HG02798 (cell line): ENCODE measurements around the gene PKN3.
"Not testable (repeated sequence)": the region's sequence is repeated elsewhere in the genome, so short reads cannot be mapped to it uniquely, and the experiment has no call there.

Experiments
- ATAC-seq: cut with Tn5 transposase; IDR thresholded peaks from one replicate; pipeline ENCODE4 v1.9.1; 2021; ENCODE audit warnings: mild to moderate bottlenecking; ENCODE audit not compliant: unreplicated experiment, poor library complexity

Gene PKN3

DNA sequence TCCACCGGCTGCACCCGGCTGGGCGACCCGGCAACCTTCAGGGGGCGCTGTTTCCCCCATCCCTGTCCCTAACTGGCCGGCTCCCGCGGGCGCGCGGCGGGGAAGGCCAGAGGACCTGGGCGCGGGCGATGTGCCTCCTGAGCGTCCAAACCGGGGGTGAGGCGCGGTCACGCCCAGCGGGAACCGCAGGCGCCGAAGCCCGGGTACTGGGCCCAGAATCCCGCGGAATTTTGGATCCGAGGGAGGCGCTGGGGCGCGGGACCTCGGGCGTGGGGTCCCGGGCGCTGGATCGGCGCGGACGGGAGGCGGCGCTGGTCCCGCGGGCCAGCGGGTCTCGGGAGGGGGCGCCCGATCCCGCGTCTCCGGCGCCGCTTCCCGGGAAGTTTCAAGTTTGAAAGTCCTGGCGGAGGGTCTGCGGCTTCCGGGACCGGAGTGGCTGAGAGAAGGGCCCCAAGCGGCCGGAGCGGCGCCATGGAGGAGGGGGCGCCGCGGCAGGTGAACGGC lies at the start of gene PKN3:
TSS of gene PKN3 (plus strand) at position 59 of the 504 bp plus-strand sequence. CDS start at position 472, 413 bp downstream.
- peak; percentile 82 for ATAC-seq

DNA sequence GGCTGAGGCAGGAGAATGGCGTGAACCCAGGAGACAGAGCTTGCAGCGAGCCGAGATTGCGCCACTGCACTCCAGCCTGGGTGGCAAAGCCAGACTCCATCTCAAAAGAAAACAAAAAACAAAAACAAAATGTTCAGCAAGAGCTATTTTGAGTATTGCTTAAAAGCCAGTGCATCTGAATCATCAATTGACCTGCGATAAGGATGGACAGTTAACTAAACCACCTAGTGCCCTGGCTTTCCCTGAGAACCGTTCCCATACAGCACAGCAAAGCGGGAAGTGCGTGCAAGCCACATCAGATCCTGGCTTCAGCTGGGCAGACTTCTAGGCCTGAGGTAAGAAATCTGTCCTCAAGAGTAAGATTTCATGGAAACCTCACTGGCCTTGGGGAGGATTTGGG lies 48.4 kb upstream of the PKN3 start:
- ATAC-seq: no peak

DNA sequence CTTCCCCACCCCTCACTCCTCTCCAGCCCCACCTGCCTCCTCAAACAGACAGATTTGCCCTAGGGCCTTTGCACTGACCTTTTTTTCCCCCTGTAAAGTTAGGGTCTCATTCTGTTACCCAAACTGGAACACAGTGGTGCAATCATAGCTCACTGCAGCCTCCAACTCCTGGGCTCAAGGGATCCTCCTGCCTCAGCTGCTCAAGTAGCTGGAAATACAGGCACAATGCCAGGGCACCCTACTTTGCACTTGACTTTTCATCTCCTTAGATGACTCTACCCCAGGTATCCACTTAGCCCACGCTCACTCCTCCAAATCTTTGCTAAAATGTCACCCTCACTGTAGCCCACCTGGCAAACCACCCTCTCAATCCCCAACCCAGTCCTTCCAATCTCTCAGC lies 47.8 kb upstream of the PKN3 start:
- ATAC-seq: no peak

DNA sequence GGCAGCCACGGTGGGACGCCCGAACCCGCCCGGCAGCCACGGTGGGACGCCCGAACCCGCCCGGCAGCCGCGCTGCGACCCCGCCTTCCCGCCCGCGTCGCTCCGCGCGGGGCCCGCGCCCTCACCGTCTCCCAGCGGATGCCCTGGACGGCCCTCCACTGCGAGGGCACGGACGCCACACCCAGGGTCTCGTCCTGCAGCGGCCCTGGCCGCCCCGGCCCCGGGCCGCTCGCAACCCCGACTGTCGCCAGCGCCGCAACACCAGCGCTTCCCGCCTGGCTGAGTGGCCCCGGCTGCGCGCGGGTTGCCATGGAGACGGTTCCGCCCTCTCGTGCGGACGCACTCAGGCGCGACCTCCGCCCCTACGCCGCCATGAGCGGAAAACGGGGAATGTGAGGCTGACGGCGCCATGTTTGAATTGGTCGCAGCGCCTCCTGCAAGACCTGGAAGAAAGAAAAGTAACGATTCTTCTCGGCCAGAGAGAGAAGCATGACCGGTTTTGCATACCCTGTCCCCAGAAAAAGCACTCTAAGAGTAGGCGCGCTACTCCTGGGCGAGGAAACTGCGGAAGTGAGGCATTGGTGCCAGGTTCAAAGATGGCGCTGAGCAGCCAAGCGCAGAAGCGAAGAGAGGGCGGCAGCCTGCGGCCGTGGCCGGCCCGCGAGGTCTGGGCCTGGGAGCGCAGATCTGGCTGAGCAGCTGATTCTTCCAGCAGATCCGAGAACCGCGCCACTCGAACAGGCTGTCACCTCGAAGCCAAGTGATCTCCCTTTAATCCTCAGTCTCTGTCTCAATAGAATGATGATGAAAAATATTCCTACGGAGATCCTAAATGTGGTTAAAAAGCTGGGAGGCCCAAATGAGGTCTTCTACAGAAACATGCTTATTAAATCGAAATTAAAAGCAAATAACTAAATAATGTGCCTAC lies 45.6 kb upstream of the PKN3 start, which contains the start of gene DYNC2I2:
TSS of gene DYNC2I2 (minus strand) at position 432 of the 928 bp plus-strand sequence. CDS start at position 311, 121 bp downstream.
- peak; percentile 87 for ATAC-seq

DNA sequence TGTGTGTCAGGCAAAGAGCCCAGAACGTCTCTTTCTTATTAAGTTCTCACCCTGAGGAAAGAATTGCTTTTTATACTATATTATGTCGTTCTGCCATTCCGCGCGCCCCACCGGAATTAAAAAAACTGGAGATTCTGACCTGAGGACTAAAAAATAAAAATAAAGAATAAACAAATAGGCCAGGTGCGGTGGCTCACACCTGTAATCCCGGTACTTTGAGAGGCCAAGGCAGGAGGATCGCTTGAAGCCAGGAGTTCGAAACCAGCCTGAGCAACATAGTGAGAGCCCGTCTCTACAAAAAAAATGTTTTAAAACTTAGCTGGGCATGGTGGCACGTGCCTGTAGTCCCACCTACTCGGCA lies 45.0 kb upstream of the PKN3 start:
- ATAC-seq: no peak

DNA sequence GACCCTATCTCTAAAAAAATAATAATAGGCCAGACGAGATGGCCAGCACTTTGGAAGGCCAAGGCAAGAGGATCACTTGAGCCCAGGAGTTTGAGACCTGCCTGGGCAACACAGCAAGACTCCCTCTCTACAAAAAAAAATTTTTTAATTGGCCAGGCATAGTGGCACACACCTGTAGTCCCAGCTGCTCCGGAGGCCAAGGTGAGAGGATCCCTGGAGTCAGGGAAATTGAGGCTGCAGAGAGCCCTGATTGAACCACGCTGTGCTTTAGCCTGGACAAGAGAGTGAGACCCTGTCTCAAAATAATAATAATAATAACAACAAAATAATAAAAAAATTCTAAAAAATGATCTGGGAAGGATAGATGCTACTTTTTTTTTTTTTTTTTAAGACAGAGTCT lies 44.5 kb upstream of the PKN3 start:
- no peak for ATAC-seq

DNA sequence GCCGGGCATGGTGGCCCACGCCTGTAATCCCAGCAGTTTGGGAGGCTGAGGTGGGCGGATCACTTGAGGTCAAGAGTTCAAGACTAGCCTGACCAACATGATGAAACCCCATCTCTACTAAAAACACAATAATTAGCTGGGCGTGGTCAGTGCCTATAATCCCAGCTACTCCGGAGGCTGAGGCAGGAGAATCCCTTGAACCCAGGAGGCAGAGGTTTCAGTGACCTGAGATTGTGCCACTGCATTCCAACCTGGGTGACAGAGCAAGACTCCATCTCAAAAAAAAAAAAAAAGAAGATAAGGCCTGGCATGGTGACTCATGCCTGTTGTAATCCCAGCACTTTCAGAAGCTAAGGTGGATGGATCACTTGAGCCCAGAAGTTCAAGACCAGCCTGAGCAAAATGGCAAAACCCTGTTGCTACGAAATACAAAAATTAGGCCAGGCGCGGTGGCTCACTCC lies 35.8 kb upstream of the PKN3 start:
- not testable (repeated sequence) for ATAC-seq

DNA sequence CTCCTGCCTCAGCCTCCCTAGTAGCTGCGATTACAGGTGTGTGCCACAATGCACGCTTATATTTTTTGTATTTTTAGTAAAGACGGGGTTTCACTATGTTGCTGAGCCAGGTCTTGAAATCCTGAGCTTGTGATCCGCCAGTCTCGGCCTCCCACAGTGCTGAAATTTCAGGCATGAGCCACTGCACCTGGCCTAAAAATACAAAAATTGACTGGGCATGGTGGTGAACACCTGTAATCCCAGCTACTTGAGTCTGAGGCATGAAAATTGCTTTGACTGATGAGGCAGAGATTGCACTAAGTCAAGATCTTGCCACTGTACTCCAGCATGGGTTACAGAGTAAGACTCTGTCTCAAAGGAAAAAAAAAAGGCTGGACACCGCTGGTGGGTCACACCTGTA lies 32.5 kb upstream of the PKN3 start:
- ATAC-seq: no peak

DNA sequence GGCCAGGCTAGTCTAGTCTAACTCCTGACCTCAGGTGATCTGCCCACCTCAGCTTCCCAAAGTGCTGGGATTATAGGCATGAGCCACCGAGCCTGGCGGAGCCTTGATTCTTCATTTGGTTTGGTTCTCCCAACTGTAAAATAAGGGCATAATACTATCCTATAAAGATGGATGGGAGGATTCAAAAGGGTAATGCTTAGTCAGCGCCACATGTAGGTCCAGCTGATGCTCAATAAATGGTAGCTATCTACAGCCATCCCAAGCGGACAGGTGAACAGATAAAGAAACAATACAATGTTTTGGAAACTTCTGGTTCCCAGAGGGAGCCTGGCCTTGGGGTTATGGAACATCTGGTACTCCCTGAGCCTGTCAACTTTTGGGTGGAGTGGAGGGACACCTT lies 26.9 kb upstream of the PKN3 start:
- ATAC-seq: no peak

DNA sequence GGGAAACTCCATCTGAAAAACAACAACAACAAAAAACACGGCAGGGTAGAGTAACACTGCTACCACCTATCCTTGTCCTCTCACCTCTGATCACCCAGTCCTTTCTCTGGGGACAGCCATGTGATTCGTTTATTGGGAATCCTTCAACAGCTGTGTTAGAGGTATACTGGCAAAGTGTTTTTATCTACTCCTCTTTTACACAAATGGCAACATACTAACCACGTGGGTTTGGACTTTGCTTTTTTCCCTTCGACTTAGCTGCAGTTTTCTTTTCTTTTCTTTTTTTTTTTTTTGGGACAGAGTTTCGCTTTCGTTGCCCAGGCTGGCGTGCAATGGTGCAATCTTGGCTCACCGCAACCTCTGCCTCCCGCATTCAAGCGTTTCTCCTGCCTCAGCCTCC lies 24.5 kb upstream of the PKN3 start:
- no peak for ATAC-seq

DNA sequence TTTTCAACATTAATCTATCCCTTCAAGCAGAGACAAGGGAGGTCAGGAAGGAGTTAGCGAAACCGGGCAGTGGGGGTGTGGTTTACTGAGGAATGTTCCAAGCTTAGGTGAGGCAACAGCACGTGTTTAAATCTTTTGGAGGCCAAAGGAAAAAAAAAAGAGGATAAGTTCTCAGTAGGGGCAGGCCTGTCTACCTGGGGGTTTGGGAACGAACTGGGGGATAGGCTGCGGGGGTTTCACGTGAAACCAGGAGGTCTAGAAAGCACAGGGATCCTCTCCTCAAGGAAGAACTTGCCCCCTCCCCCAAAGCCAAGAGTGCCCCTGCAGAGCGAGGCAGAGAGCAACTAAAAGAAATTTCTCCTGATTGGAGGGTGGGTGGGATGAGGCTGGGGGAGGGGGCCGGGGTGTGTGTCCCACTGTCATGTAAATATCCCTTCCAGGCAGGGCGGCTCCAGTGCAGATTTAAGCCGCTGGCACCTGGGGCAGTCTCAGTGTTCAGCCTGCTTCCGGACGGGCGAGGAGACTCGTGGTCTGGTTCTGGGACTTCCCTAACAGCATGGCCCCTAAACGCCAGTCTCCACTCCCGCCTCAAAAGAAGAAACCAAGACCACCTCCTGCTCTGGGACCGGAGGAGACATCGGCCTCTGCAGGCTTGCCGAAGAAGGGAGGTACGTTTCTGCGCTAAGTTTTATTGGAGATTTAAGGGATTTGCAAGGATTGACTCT lies 18.8 kb upstream of the PKN3 start:
- ATAC-seq: no peak

DNA sequence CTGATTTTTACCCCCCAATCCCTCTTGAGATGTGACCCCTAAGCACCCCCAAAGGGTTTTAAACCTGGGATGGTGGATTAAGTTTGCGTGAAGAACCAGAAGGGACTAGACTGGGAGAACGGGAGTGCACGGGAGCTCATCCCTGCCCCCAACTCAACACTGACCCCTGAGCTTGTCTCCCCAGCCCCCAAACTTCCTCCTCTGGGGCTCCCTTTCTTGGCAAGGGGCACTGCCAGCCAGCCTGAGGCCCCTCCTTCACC lies 18.3 kb upstream of the PKN3 start:
- ATAC-seq: no peak

DNA sequence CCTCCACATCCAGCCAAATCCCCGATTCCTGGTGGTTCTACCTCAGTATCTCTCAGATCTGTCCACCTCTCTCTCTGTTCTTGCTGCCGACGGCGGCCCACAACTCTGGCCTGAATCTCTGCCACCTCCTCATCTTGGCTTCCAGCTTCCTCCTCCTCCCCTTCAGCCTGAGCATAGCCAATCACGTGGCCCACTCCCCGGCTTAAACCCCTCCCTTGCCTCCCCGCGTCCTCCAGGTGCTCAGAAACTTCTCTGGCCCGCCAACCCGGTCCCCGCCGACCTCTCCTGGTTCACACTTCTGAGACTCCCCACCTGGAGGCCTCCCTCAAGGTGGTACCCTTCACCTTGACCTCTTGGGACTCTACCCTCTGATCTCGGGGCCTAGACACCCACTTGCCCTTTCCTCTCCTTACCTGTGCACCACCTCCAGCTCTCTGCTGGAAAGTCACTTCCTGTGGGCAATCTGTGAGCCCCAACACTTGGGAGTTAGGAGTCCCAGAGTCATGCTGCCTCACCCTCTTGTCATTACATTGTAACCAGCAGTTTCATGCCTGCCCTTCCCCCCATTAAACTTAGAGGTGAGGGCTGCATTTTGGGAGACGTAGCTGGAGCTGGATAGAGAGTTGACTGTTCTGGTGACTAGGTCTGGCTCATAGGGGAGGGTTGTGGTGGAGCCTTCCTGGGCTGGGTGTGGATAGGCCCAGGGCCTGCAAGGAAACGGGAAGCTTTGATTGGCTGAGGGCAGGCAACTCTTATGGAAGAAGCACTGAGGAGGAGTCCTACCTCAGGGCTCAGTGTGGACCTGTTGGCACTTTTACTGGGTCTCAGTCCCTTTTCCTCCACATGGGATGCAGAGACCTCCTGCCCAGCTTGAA lies 17.7 kb upstream of the PKN3 start:
- peak; percentile 31 for ATAC-seq

DNA sequence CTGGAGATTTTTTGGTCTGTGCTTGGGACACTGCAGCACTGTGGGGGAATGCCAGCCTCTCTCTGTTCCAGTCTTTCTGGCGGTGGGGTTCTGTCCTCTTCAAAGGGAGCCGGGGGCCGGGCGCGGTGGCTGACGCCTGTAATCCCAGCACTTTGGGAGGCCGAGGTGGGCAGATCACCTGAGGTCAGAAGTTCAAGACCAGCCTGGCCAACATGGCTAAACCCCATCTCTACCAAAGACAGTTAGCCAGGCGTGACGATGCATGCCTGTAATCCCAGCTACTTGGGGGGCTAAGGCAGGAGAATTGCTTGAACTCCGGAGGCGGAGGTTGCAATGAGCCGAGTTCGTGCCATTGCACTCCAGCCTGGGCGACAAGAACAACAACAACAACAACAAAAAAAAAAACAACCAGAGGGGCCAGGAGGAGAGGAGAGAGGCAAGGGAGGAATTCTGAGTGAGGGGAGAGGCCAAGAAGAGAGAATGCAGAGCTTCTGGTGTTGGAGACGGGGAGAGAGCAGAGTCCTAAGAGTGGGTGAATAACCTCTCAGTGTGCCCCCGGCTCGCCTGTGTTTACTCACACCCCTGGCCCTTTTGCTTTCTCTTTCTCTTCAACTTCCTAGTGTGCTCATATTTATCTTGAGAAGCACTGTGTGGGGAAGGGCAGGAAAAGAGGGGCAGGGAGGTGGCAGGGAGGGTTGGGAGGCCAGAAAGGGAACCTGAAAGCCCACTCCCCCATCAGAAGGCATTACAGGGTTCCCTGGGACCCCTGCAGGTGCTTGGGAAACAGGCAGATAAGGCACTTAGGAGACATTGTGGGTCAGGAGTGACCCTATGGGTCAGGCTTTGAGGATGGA lies 16.4 kb upstream of the PKN3 start:
- no peak for ATAC-seq

DNA sequence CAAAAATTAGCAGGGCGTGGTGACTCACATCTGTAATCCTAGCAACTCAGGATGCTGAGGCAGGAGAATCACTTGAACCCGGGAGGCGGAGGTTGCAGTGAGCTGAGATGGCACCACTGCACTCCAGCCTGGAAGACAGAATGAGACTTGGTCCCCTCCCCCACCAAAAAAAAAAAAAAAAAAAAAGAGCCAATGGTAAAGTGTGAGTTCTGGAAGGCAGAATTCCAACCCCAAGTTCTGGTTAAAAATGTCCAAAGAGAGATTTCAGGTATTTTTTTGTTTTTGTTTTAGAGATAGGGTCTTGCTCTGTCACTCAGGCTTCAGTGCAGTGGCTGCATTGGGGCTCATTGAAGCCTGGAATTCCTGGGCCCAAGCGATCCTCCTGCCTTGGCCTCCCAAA lies 14.8 kb upstream of the PKN3 start:
- ATAC-seq: no peak

DNA sequence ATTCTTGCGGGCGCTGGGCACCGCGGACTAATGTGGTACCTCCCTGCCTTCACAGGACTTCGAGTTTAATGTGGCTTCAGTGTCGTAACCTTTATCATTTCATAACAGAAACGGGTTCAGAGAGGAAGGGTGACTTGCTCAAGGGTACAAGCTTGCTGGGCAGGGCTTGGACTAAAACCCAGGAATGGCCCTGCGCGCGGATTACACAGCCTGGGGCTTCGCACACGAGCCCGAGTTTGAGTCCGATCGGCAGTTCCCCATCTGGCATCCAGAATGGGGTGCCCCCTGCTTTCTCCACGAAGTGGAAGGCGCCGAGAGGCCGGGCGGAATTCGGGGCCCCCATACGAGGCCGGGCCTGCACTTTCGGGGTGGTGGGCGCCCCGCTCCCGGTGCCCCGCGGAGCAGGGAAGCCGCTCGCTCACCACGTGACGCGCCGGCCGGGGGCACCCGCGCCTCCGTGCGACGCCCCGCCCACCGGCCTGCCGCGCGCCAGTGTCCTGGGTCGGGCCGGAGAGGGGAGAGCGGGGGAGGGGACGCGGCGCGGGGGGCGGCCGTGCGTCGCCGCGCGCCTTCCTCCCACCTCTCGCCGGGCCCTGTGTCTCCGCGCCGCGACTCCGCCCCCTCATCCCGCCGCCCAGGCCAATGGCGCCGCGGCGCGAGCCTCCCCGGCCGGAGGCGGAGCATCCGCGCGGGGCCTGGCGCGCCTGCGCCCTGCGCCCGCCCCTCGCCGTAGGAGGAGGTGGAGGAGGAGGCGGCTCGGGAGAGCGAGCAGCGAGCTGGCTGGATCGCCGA lies 13.6 kb upstream of the PKN3 start, which contains the start of gene SET:
TSS of gene SET (plus strand) at position 722 of the 792 bp plus-strand sequence. CDS start 361 bp downstream, outside the sequence.
- peak; percentile 85 for ATAC-seq

DNA sequence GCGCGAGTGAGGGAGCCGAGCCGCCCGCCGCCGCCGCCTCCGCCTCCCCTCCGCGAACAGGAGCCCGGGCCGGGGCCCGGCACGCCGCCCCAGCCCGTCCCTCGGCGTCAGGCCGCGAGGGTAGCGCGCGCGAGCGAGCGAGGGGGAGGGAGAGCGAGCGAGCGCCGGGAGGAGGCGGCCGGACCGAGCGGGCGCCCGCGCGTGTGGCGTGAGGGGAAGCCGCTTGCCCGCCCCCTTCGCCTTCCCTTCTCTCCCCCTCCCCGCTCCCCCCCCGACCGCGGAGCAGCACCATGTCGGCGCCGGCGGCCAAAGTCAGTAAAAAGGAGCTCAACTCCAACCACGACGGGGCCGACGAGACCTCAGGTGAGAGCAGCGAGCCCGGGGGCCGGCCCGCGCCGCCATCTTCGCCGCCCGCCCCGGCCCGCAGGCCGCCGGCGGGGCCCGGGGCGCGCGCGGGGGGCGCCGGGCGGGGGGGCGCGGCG lies 13.0 kb upstream of the PKN3 start:
- peak; percentile 26 for ATAC-seq
